ENCODE measurements around the gene RIPK3. TPM values are rescaled to one million over a fixed set of nuclear protein-coding genes. Genes with fewer than 3 reads are reported as not detected.

The RIPK3 gene
- total and polyA plus RNA-seq, 8 donors, result 3.9 to 13.0 (median 6.1) TPM

GRCh38 chr14:24378981-24379906 lies 39.5 kb upstream of the RIPK3 start:
- Histone ChIP-seq H3K9me3 (no peaks in the 10 kb centered on the region), H3K4me3 (no peak overlapping the region), H3K27ac (no peak overlapping the region), H3K27me3 (no peaks in the 10 kb centered on the region), H3K36me3 (no peaks in the 10 kb centered on the region), H3K4me1 (no peaks in the 10 kb centered on the region)
- TF ChIP-seq CTCF (IDR thresholded peaks at IDR 0.05), result no peak
- intact Hi-C loops (cut with DNase I), result no loop called here
- peak in 1 of 4 donors; percentile 42 for ATAC-seq
- DNase-seq, result no peak
- WGBS, 2 donors, result 60 to 65% methylated on average over 7 of the region's 7 CpGs
- no peak for FAIRE-seq

GRCh38 chr14:24378327-24378726 lies 38.5 kb upstream of the RIPK3 start:
- WGBS, 2 donors, result 81 to 88% methylated on average over 3 of the region's 3 CpGs
- FAIRE-seq (no peak), DNase-seq (no peak), ATAC-seq (no peak)
- Histone ChIP-seq H3K27me3 (no peaks in the 10 kb centered on the region), H3K4me1 (no peaks in the 10 kb centered on the region), H3K4me3 (no peak overlapping the region), H3K36me3 (no peaks in the 10 kb centered on the region), H3K9me3 (no peaks in the 10 kb centered on the region), H3K27ac (no peak overlapping the region)
- TF ChIP-seq CTCF (IDR thresholded peaks at IDR 0.05), result no peak
- intact Hi-C loops (cut with DNase I), result no loop called here

GRCh38 chr14:24377657-24378056 lies 37.9 kb upstream of the RIPK3 start:
- H3K36me3 ChIP-seq, result no peaks in the 10 kb centered on the region
- no peak for TF ChIP-seq CTCF (IDR thresholded peaks at IDR 0.05)
- ATAC-seq (peak in 3 of 4 donors; percentile 21 to 48 (median 39)), DNase-seq (no peak), FAIRE-seq (no peak)
- H3K9me3 ChIP-seq, result no peaks in the 10 kb centered on the region
- no peaks in the 10 kb centered on the region for H3K4me1 ChIP-seq
- 74 to 75% methylated on average over 2 of the region's 2 CpGs for WGBS, 2 donors
- H3K27ac ChIP-seq, result no peak overlapping the region
- no peak overlapping the region for H3K4me3 ChIP-seq
- intact Hi-C loops (cut with DNase I), result no loop called here
- H3K27me3 ChIP-seq, result no peaks in the 10 kb centered on the region

DNA sequence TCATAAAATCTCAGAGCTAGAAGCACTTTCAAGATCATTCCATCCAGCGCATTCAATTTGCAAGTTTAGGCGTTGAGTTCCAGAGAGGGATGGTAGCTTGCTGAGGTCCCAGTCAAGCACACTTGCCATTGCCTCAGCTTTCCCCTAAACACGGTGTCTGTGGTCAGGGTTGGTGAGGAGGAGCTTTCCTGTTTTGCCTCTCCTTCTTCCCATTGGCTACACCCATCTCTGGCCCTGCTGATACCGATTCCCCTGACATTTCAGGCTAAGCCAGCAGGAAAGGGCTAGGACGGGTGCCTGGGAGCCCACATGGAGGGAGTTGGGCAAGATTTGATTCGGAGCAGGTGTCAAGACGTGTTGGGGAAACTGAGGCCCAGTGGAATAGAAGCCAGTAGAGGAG lies 37.3 kb upstream of the RIPK3 start:
- intact Hi-C loops (cut with DNase I), result no loop called here
- Histone ChIP-seq H3K36me3 (no peaks in the 10 kb centered on the region), H3K4me1 (no peaks in the 10 kb centered on the region), H3K9me3 (no peaks in the 10 kb centered on the region), H3K27me3 (no peaks in the 10 kb centered on the region), H3K27ac (no peak overlapping the region), H3K4me3 (no peak overlapping the region)
- WGBS, 2 donors, result 78 to 82% methylated on average over 7 of the region's 7 CpGs
- no peak for ATAC-seq
- DNase-seq, result no peak
- no peak for FAIRE-seq
- TF ChIP-seq CTCF (IDR thresholded peaks at IDR 0.05), result no peak

- no peak for TF ChIP-seq CTCF (IDR thresholded peaks at IDR 0.05)
- H3K27me3 ChIP-seq, result no peaks in the 10 kb centered on the region
- H3K9me3 ChIP-seq, result no peaks in the 10 kb centered on the region
- no peaks in the 10 kb centered on the region for H3K4me1 ChIP-seq
- WGBS, 2 donors, result 78 to 81% methylated on average over 16 of the region's 16 CpGs
- H3K27ac ChIP-seq, result no peak overlapping the region
- intact Hi-C loops (cut with DNase I), result no loop called here
- no peak for FAIRE-seq
- DNase-seq, result no peak
- no peak for ATAC-seq
- no peak overlapping the region for H3K4me3 ChIP-seq
- H3K36me3 ChIP-seq, result no peaks in the 10 kb centered on the region
Observed at GRCh38 chr14:24376448-24377070, 36.8 kb upstream of the RIPK3 start.
